HG02981 (cell line): ENCODE results near the gene P2RX6.
"Not testable (repeated sequence)": the region's sequence is repeated elsewhere in the genome, so short reads cannot be mapped to it uniquely, and the experiment has no call there.

ENCODE experiments used
- ATAC-seq: cut with Tn5 transposase; IDR thresholded peaks from one replicate; pipeline ENCODE4 v1.9.1; 2021; ENCODE audit warnings: mild to moderate bottlenecking, moderate library complexity; ENCODE audit not compliant: unreplicated experiment

The P2RX6 gene

DNA sequence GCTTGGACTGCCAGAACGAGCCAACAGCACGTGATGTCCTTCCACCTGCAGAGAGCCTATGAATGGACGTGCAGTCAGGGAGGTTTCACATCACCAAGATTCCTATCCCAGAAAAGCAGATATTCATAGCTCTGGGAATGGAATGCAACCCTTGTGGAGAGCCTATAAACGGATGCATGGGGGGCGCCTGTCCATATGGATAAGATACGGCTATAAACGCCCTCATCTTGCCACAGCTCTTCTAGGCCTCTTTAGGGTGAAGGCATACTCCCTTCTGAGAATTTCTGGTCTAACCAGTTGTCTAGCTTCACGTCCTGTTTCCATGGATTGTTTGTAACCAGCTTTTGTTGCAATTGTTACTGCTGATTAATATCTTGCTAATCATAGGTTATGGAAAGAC is 56.8 kb downstream of the P2RX6 start:
- not testable (repeated sequence) for ATAC-seq

DNA sequence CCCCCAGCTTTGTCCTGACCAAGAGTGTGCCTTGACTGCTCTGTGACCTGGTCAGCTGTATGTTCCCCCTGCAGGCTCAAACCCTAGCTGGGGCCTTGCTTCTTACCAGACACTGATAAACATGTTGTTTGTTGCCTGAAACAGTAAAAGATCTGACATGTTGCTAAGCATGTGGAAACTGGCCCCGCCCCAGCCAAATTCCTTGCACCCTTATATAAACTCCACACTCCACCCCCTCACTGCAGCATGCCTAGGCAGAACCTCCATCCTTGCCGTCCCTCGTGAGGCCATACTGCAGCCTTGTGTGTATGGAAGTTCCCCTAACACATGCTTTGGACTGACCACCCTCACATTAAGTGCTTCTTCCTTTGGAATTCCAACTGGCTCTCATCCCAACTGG is 58.1 kb downstream of the P2RX6 start:
- ATAC-seq: no peak

DNA sequence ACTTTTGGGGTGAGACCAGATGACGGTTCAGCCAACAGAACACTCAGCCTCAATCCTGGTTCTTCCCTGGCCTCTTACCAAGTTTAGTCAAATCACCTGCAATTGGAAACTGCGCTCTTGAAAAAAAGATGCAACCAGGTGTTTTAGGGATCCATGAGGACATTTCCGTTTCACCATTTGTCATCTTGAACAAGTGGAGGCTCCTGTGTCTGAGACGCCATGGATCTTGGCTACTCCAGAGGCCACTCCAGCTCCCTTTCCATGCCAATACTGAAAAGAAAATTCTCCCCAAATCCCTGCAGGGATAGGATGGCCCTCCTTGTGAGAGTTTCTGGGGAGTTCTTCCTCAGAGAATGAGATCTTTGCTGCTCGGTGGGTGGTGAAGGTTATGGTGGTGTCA is 58.5 kb downstream of the P2RX6 start:
- ATAC-seq: no peak

DNA sequence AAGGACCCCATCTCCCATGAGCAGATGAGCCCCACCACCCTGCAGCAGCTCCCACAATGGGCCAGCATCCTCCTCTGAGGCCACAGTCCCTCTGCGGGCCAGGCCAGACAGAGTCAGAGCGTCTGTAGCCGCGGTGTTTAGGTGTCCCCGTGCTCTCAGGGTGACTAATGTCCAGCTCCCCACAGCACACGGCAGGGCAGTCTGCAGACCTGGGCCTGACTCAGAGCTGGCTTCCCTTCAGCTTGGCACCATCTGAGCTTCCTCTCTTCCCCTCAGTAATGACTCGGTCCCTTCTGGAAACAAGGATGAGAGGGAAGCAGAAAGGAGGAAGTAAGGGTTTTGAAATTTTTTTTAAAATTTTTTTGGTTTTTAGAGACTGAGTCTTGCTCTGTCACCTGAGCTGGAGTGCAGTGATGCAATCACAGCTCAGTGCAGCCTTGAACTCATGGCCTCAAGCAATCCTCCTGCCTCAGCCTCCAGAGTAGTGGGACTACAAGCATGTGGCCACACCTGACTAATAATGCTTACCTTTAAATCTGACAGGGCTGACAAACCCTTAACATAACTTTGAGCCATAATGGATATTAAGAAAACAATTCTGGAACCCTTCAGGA is 59.2 kb downstream of the P2RX6 start:
- ATAC-seq: no peak

DNA sequence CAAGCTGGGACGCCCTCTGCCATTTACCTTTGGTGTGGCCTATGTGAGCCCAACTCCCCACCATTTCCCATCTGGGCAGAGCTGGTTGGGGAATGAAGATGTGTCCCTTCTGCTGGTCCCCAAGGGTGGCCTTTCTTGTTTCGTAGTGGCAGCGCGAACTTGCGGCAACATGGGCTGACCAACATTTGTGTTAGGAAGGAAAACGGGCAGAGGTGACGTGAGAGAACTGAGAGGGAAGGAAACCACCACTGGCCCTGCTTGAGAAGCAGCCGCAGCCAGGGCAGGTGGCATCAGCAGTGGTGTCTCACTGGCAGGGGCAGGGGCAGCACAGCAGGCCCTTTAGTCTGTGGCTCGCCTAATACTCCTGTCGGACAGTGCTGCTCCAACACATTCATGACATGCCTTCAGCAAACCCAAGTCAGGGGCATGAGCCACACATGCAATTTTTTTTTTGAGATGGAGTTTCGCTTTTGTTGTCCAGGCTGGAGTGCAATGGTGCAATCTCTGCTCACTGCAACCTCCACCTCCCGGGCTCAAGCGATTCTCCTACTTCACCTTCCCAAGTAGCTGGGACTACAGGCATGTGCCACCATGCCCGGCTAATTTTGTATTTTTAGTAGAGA is 60.7 kb downstream of the P2RX6 start:
- ATAC-seq: no peak

DNA sequence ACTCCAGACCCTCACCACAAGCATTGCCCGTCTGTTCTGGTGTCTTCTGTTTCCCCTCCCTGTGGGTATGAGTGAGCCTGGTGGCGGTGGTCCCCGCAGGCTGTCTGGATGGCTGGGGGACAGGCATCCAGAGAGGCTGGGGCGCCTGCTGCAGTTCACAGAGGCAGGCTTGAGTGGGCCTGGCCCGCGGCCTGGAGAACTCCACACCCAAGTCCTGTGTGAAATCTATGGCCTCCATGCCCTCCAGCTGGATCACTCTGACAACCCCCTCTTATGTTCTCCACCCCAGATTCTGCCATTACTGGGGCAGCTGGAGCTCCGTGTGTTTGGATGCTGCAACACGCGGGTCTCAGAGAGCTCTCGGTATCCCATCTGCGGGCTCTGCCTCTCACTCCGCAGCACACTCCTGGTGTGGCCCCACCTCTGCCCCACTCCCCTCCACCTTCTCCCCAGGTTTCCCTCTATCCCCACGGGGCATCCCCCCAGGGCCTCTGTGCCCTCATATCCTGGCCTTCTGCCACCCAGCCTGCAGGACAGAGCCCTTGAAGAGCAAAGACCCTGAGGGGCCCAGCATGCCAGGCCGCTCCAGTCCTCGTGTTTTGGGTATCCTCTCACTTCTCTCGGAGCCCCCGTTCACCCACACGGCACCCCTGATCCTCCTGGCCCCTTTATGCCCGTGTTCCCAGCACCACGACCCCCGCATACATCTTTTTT is 62.1 kb downstream of the P2RX6 start:
- no peak for ATAC-seq
